Measurements from ENCODE around the gene STAC. TPM values are rescaled to one million over a fixed set of nuclear protein-coding genes. Genes with fewer than 3 reads are reported as not detected.

Gene STAC
- total RNA-seq, 1 donor from 2014 or later = 51.4 TPM

- no peaks in the 10 kb centered on the region for H3K4me1 ChIP-seq
- H3K4me3 ChIP-seq = no peak overlapping the region
- ATAC-seq (no peak), DNase-seq (no peak)
- H3K36me3 ChIP-seq = no peaks in the 10 kb centered on the region
- no peak overlapping the region for H3K27ac ChIP-seq
- no peak for TF ChIP-seq CTCF (IDR thresholded peaks at IDR 0.05)
- H3K27me3 ChIP-seq (ENCODE audit: low read depth) = no peaks in the 10 kb centered on the region
- no peaks in the 10 kb centered on the region for H3K9me3 ChIP-seq
- intact Hi-C loops (cut with DNase I) = no loop called here
Observed at GRCh38 chr3:36591959-36592358, 211.7 kb downstream of the STAC start.

- Histone ChIP-seq H3K36me3 (no peaks in the 10 kb centered on the region), H3K27me3 (ENCODE audit: low read depth) (no peaks in the 10 kb centered on the region), H3K4me1 (no peaks in the 10 kb centered on the region), H3K4me3 (no peak overlapping the region), H3K9me3 (no peaks in the 10 kb centered on the region), H3K27ac (no peak overlapping the region)
- TF ChIP-seq CTCF (IDR thresholded peaks at IDR 0.05) = no peak
- intact Hi-C loops (cut with DNase I) = no loop called here
- DNase-seq (no peak), ATAC-seq (no peak)
Observed at GRCh38 chr3:36595511-36595910, 215.2 kb downstream of the STAC start.

GRCh38 chr3:36596419-36596818 lies 216.1 kb downstream of the STAC start:
- no peak for TF ChIP-seq CTCF (IDR thresholded peaks at IDR 0.05)
- no peaks in the 10 kb centered on the region for H3K9me3 ChIP-seq
- ATAC-seq = no peak
- H3K4me3 ChIP-seq = no peak overlapping the region
- H3K36me3 ChIP-seq = no peaks in the 10 kb centered on the region
- H3K27me3 ChIP-seq (ENCODE audit: low read depth) = no peaks in the 10 kb centered on the region
- H3K27ac ChIP-seq = no peak overlapping the region
- intact Hi-C loops (cut with DNase I) = no loop called here
- H3K4me1 ChIP-seq = no peaks in the 10 kb centered on the region
- no peak for DNase-seq

- Histone ChIP-seq H3K27me3 (ENCODE audit: low read depth) (no peaks in the 10 kb centered on the region), H3K36me3 (no peaks in the 10 kb centered on the region), H3K27ac (no peak overlapping the region), H3K4me1 (no peaks in the 10 kb centered on the region), H3K9me3 (no peaks in the 10 kb centered on the region), H3K4me3 (no peak overlapping the region)
- TF ChIP-seq CTCF (IDR thresholded peaks at IDR 0.05) = no peak
- intact Hi-C loops (cut with DNase I) = no loop called here
- DNase-seq (no peak), ATAC-seq (no peak)
Observed at GRCh38 chr3:36597422-36597821, 217.1 kb downstream of the STAC start.

All from lower lobe of right lung (tissue), 2 donors.